ENCODE data around the gene PNMT. TPM values are rescaled to one million over a fixed set of nuclear protein-coding genes. Genes with fewer than 3 reads are reported as not detected.

The PNMT gene
- total and polyA plus RNA-seq, 2 experiments from 2014 or later = 1.9 to 2.5 TPM

- TF ChIP-seq EZH2 (IDR thresholded peaks at IDR 0.05; ENCODE audit: low read depth, unreplicated experiment) (peak; percentile 47), NANOG (IDR thresholded peaks at IDR 0.05; ENCODE audit: borderline replicate concordance) (no peak)
Measured at GRCh38 chr17:39667945-39668924, at the start of gene PNMT (continued).

- no peaks in the 10 kb centered on the region for H3K9me2 ChIP-seq (ENCODE audit: insufficient read depth)
- ATAC-seq (no peak), DNase-seq (ENCODE audit: low spot score) (no peak)
- H3K4me1 ChIP-seq (ENCODE audit: insufficient read depth) = peaks cover 15% of the 10 kb centered on the region; the same call in 1 of the 2 replicates
- H3K4me3 ChIP-seq = peak overlapping the region; percentile 92
- no peaks in the 10 kb centered on the region for H3K79me2 ChIP-seq (replicated peaks; ENCODE audit: insufficient read depth)
- 0 out of 2 replicates have a peak, but pooled peaks cover 6% of the 10 kb centered on the region for H3F3A ChIP-seq (replicated peaks; ENCODE audit: low read depth)
- no peaks in the 10 kb centered on the region; the same call in 2 of the 3 replicates for H3K36me3 Mint-ChIP-seq (ENCODE audit: low read depth)
- H3K4me2 ChIP-seq = peak overlapping the region; percentile 100
- H3K9me3 Mint-ChIP-seq = no peaks in the 10 kb centered on the region
- no peak overlapping the region for H3K27ac ChIP-seq (ENCODE audit: low read depth)
- no peaks in the 10 kb centered on the region; the same call in 1 of the 2 replicates for H4K20me1 ChIP-seq (replicated peaks; ENCODE audit: insufficient read depth)
- H3K27me3 Mint-ChIP-seq (ENCODE audit: insufficient read depth, low read depth, poor library complexity) = peaks cover 72% of the 10 kb centered on the region
- peaks cover 93% of the 10 kb centered on the region for H3K27me3 ChIP-seq (ENCODE audit: insufficient read depth)
- TF ChIP-seq ZNF114 (CRISPR knock-in tag; IDR thresholded peaks at IDR 0.05) (no peak), EZH2phosphoT487 (IDR thresholded peaks at IDR 0.05; ENCODE audit: unreplicated experiment) (no peak), STAT1 (IDR thresholded peaks at IDR 0.05; ENCODE audit: unreplicated experiment) (no peak), REST (IDR thresholded peaks at IDR 0.05; ENCODE audit: unreplicated experiment) (no peak), JUNB (IDR thresholded peaks at IDR 0.05; ENCODE audit: unreplicated experiment) (no peak), POLR2AphosphoS5 (IDR thresholded peaks at IDR 0.05; ENCODE audit: low read depth) (no peak)
- H3K4me3 Mint-ChIP-seq = peak overlapping the region; percentile 77; the same call in 1 of the 3 replicates
- H3K27ac Mint-ChIP-seq = no peak overlapping the region
- H3K4me1 Mint-ChIP-seq = peaks cover 17% of the 10 kb centered on the region
- peak overlapping the region; percentile 54; the same call in 1 of the 2 replicates for H2AFZ ChIP-seq
- no peaks in the 10 kb centered on the region for H3K36me3 ChIP-seq (ENCODE audit: insufficient read depth)
Measured at GRCh38 chr17:39618956-39619785, 49.1 kb upstream of the PNMT start.
